ENCODE data around the gene FANCC.

FANCC gene, protein sequence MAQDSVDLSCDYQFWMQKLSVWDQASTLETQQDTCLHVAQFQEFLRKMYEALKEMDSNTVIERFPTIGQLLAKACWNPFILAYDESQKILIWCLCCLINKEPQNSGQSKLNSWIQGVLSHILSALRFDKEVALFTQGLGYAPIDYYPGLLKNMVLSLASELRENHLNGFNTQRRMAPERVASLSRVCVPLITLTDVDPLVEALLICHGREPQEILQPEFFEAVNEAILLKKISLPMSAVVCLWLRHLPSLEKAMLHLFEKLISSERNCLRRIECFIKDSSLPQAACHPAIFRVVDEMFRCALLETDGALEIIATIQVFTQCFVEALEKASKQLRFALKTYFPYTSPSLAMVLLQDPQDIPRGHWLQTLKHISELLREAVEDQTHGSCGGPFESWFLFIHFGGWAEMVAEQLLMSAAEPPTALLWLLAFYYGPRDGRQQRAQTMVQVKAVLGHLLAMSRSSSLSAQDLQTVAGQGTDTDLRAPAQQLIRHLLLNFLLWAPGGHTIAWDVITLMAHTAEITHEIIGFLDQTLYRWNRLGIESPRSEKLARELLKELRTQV

GRCh38 chr9:95317119-95317892, at the start of gene FANCC:
TSS of gene FANCC (minus strand) at chr9:95317709. CDS start at chr9:95249291, 68,418 bp downstream.
- no peak for FAIRE-seq

GRCh38 chr9:95366731-95367325, 49.3 kb upstream of the FANCC start:
- FAIRE-seq = no peak

DNA sequence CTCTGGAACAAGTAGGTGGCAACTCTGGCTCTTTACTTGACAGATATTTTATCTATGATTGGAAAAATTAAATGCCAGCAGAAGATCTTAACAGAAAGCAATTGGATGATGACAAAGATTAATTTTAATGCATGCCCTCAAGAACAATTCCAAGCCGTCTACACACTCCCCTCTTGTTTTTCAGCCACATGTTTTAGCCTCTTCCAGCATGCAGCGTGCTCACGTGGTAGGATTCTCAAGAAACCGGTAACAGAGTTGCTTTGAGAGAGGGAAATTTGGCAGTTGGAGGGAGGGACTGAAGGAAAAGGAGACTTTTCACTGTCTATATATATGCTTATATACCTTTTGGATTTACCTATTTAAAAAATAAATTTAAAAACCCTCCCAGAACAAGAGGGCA, 48.3 kb upstream of the FANCC start:
- no peak for FAIRE-seq

GRCh38 chr9:95363051-95363841, 45.7 kb upstream of the FANCC start:
- no peak for FAIRE-seq

DNA sequence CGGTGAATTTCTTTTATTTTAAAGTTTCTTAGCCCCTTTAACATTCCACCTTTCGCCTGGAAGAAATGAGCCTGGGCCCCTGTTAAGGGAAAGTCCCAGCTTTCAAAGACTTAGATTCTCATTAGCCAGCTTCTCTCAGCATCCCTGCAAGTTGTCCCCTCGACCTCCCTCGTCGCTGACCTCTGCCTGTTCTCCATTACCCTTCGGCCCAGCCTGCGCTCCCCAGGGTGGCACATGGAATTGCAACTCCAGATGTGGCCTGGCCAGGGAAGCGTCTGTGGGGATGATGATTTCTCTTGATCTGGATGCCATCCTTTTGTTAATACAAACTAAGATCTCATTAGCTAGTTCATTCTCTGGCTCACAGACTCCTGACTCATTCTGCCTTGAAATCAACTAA, 43.4 kb upstream of the FANCC start:
- FAIRE-seq = no peak

GRCh38 chr9:95357316-95357715, 39.8 kb upstream of the FANCC start:
- FAIRE-seq = no peak

DNA sequence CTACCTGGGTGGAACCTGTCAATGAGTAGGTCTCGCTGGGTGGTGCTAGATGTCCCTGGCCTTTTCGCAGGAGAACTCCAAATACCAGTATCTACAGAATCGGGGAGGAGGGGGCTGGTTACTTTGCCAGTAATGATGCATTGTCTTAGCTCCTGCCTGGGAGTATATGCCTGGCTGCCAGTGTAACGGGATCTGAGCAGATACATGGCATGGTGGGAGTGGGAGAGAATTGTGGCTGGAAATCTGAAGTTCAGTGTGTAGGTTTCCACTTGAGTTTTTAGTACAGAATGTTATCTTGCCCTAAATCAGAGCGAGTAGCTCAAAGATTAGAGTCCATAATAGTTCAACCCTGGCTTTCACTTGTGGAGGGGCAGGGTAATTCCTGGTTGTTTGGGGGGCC, 38.0 kb upstream of the FANCC start:
- no peak for FAIRE-seq

DNA sequence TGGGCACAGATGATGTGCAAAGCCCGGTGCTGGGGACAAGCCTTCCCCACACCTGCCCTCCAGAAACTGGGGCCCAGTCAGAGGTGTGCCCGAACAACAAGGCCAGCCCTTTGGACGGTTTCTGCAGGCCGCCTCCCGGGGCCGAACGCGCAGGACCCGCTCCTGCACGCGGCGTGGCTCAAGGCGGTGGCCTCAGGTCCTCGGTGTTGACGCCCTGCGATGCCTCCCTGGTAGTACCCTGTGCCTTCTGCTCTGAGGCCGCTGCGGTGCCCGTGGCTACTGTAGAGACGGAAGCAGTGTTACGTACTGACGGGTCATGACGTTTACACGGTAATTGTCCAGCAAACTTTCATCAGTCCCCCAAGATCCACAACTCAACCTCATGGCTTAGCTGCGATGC, 33.5 kb upstream of the FANCC start:
- FAIRE-seq = no peak

- no peak for FAIRE-seq
Measured at GRCh38 chr9:95350266-95350665, 32.8 kb upstream of the FANCC start.

DNA sequence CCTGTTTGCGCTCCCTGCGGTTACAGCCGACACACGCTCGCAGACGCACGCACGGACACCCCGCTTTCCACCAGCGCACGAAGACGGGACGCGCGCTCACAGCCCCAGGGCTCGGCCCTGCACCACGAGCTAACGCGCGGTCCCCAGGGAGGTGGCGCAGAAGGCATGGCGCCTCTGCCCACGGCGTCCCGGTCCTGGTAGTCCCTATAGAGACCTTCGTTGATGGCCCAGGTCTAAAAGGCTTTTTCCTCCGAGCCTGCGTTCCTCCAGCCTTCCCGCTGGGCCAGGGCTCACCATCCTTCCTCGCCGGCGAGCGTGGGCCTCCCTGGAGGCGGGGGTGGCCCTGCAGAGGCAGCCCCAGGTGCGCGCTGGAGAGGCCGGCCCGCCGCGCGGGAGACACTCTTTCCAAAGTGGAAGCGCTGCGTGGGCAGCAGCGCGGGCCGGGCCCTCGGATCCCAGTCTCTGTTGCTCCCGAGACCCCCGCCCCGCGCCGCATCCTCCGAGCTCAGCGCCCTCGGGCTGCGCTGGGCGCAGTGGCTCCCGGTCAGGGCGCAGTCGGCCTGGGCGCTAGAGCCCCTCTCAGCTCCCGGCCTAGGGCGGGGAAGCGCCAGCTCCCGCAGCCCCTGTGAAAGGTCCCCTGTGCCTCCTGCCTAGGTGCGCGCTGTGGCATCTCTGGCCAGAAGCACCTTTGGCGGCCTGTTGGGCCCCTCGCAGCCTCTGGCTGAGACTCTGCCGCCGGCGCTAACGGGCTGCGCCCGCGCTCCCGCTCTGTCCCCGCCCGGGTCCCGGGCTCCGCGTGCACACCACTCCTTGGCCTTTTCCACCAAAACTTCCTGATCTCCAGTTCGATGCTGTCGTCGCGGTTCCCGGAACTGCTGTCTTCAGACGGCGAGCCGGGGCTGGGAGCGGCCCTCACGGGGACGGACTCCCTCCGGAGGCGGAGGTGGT, 31.9 kb upstream of the FANCC start:
- FAIRE-seq = no peak

GRCh38 chr9:95346021-95346420, 28.5 kb upstream of the FANCC start:
- FAIRE-seq = no peak

DNA sequence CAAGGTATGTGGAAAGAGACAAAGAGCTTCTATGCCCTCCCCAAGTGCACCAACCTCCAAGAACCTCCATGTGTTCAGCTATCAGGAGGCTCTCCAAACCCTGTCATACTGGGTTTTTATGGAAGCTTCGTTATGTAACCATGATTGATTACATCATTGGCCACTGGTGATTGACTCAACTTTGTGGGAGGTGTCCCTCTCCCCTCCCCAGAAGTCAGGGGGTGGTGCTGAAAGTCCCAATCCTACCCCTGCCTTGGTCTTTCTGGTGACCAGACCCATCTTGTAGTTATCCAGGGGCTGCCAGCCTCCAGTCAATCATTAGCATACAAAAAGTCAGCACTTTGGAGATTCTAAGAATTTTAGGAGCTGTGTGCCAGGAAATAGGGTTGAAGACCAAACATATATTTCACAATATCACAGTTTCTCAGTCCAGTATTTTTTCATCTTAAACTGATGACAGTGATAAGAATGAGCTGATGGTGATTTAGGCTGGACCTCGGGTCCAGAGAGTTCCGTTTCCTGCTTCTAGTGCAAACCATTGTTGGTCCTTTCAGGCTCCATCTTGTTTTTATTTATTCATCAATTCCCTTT, 27.3 kb upstream of the FANCC start:
- no peak for FAIRE-seq

GRCh38 chr9:95343725-95344287, 26.3 kb upstream of the FANCC start:
- FAIRE-seq = no peak

DNA sequence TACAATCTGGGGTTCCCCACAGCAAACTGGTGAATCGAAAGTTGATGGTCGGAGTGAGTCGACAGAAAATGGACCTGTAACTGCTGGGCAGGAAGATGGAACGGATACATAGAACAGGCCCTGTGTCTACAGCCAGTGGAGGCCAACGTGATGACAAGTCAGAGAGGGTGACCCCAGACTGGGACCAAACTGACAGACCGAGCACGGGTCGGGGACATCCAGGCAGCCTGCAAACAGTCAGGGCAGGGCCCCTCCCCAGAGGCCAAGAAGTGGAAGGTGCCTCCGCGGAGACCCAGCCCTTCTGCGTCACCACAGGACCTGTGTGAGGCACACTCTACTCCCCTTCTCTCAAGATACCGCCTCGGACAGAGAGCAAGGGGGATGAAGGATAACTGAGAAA, 25.1 kb upstream of the FANCC start:
- no peak for FAIRE-seq

- no peak for FAIRE-seq
Measured at GRCh38 chr9:95341293-95341962, 23.9 kb upstream of the FANCC start.

- no peak for FAIRE-seq
Measured at GRCh38 chr9:95338243-95338642, 20.7 kb upstream of the FANCC start.

DNA sequence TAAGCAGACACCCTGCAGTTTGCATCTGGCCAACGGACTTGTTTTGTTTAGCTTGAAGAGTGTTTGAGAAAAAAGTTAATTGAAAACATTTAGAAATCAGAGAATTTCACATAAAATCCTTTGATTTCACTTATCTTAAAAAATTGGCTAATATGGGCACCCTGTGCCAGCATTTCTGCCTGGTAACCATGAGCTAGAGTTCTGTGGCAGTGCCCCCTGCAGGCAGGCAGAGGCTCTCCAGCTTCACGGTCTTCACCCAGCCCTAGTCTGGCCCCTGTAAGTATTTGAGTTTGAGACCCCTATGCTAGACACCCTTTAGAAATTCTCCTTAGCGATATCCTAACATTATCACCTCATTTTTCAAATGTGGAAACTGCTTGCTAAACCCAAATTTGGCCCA, 18.8 kb upstream of the FANCC start:
- no peak for FAIRE-seq

- no peak for FAIRE-seq
Measured at GRCh38 chr9:95333426-95333825, 15.9 kb upstream of the FANCC start.

DNA sequence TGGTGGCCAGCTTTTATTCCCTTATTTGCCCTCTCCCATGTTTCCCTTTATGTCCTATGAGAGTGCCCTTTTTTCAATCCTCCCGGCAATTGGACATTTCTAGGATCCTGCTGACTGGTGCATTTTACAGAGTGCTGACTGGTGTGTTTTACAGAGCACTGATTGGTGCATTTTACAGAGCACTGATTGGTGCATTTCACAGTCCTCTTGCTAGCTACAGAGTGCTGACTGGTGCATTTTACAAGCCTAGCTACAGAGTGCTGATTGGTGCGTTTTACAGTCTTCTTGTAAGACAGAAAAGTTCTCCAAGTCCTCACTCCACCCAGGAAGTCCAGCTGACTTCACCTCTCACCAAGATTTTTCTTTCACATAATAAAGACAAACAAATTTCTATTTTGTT, 15.4 kb upstream of the FANCC start:
- no peak for FAIRE-seq

GRCh38 chr9:95330720-95331404, 13.4 kb upstream of the FANCC start:
- no peak for FAIRE-seq

All from A204.1 (cell line).